GM21447 (cell line): Measurements from ENCODE around the gene SORCS3.

Experiments
- ATAC-seq: cut with Tn5 transposase; IDR thresholded peaks from one replicate; pipeline ENCODE4 v1.9.1; 2021; ENCODE audit not compliant: unreplicated experiment

The SORCS3 gene

GRCh38 chr10:104989880-104990279, 348.8 kb downstream of the SORCS3 start:
- no peak for ATAC-seq

- ATAC-seq: no peak
Observed at GRCh38 chr10:104993085-104993484, 352.0 kb downstream of the SORCS3 start.

GRCh38 chr10:105001269-105001668, 360.2 kb downstream of the SORCS3 start:
- ATAC-seq: no peak

GRCh38 chr10:105010411-105011121, 369.5 kb downstream of the SORCS3 start:
- ATAC-seq: no peak

- no peak for ATAC-seq
Observed at GRCh38 chr10:105017116-105017515, 376.0 kb downstream of the SORCS3 start.

GRCh38 chr10:105017691-105018090, 376.6 kb downstream of the SORCS3 start:
- no peak for ATAC-seq

GRCh38 chr10:105023211-105024111, 382.4 kb downstream of the SORCS3 start:
- no peak for ATAC-seq

- no peak for ATAC-seq
Observed at GRCh38 chr10:105024184-105024583, 383.1 kb downstream of the SORCS3 start.

GRCh38 chr10:105025092-105025491, 384.0 kb downstream of the SORCS3 start:
- no peak for ATAC-seq

- no peak for ATAC-seq
Observed at GRCh38 chr10:105026566-105026965, 385.5 kb downstream of the SORCS3 start.

- no peak for ATAC-seq
Observed at GRCh38 chr10:105029286-105029685, 388.2 kb downstream of the SORCS3 start.

GRCh38 chr10:105037022-105037421, 395.9 kb downstream of the SORCS3 start:
- ATAC-seq: no peak

- ATAC-seq: no peak
Observed at GRCh38 chr10:105041956-105042355, 400.9 kb downstream of the SORCS3 start.

- ATAC-seq: no peak
Observed at GRCh38 chr10:105042906-105043552, 401.9 kb downstream of the SORCS3 start.

- ATAC-seq: no peak
Observed at GRCh38 chr10:105044902-105045301, 403.8 kb downstream of the SORCS3 start.

GRCh38 chr10:105056413-105056812, 415.3 kb downstream of the SORCS3 start:
- no peak for ATAC-seq

- ATAC-seq: no peak
Observed at GRCh38 chr10:105062951-105063350, 421.9 kb downstream of the SORCS3 start.

GRCh38 chr10:105063796-105064195, 422.7 kb downstream of the SORCS3 start:
- ATAC-seq: no peak

GRCh38 chr10:105068497-105068896, 427.4 kb downstream of the SORCS3 start:
- ATAC-seq: no peak

GRCh38 chr10:105070249-105070648, 429.2 kb downstream of the SORCS3 start:
- no peak for ATAC-seq

- ATAC-seq: no peak
Observed at GRCh38 chr10:105070952-105071351, 429.9 kb downstream of the SORCS3 start.

- no peak for ATAC-seq
Observed at GRCh38 chr10:105071980-105072379, 430.9 kb downstream of the SORCS3 start.
